ENCODE measurements around the gene MBLAC1.

MBLAC1 gene

DNA sequence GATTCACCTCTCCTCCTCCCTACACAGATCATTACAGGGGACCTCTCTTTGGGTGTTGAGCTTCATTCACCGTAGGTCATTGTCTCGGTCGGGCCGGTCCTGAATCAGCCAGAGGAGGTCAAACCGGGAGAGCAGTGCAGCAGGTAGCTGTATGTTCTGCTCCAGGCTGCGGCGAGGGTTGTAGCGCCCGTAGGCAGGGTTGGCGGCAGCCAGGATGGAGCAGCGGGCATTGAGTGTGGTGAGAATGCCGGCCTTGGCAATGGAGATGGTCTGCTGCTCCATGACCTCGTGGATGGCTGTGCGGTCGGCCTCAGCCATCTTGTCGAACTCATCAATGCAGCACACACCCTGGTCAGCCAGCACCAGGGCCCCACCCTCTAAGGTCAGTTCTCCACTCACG, 31.1 kb upstream of the MBLAC1 start:
- DNase-seq, result no peak

GRCh38 chr7:100098913-100099312, 27.9 kb upstream of the MBLAC1 start:
- DNase-seq, result no peak

GRCh38 chr7:100099452-100099851, 27.3 kb upstream of the MBLAC1 start:
- DNase-seq, result no peak

DNA sequence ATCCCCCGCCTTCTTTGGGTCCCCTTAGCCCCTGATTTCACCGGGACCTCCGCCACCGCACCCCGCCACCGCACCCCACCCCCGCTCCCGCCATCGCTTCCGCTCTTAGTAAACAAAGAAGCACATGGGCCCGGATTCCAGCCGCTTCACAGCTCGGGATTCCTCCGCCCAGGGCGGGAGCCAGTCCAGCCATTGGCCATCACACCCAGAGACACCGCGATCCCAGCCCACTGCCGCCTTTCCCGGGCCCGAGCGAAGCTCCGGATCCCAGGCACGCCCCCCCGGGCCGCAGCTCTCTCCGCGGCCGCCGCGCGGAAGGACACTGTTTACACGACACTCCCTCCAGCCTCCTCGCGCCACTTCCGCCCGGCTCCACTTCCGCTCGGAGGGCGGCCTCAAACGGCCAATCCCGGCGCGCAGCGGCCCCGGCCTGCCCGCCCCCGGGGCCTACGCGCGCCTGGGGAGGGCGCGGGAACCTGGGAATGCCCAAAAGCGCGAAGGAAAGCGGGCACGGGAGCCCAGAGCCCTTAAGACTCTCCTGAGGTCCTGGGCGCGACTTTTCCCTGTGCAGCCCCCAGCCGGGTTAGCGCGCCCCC, 26.2 kb upstream of the MBLAC1 start:
- peak; percentile 98 for DNase-seq

GRCh38 chr7:100101016-100101862, 25.5 kb upstream of the MBLAC1 start, which contains the start of the genes AP4M1 and MCM7:
TSS of gene AP4M1 (plus strand) at chr7:100101643. CDS start at chr7:100101715, 72 bp downstream.
TSS of gene MCM7 (minus strand) at chr7:100101397. CDS start at chr7:100101294, 103 bp downstream.
- DNase-seq, result peak; percentile 100

- no peak for DNase-seq
These were observed 23.6 kb upstream of the MBLAC1 start for GRCh38 chr7:100102950-100103840.

GRCh38 chr7:100105534-100105933, 21.2 kb upstream of the MBLAC1 start:
- no peak for DNase-seq

DNA sequence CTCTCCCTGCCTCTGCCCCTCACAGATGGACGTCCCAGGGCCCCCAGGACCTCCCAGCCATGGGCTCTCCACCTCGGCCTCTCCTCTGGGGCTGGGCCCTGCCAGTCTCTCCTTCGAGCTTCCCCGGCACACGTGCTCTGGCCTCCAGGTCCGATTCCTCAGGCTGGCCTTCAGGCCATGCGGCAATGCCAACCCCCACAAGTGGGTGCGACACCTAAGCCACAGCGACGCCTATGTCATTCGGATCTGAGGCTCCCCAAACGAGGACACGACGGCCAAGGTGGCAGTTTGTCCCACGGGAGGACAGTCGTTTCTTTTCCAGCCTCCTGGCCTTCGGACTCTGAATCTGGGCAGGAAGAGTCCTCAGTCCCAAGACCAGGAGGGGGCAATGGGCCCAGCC, 20.1 kb upstream of the MBLAC1 start:
- DNase-seq, result no peak

GRCh38 chr7:100107125-100107737, 19.5 kb upstream of the MBLAC1 start:
- DNase-seq, result no peak

DNA sequence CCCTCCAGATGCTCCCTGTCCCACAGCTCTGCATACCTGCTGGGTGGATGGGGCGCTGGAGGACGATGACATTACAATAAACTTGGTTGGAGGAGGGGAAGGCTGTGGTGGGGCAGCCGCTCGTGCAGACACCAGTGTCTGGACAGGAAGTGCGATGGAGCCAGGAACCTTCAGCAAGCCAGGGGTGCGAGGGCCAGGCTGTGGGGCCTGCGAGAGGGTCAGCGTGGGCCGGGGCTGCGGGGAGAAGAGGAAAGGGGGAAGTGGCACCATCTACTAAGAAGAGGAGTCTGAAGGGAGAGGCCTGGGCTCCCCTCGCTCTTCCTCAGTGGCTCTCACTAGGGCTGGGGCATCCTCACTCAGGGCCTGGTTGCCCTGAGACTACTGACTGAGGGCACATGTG, 18.9 kb upstream of the MBLAC1 start:
- no peak for DNase-seq

DNA sequence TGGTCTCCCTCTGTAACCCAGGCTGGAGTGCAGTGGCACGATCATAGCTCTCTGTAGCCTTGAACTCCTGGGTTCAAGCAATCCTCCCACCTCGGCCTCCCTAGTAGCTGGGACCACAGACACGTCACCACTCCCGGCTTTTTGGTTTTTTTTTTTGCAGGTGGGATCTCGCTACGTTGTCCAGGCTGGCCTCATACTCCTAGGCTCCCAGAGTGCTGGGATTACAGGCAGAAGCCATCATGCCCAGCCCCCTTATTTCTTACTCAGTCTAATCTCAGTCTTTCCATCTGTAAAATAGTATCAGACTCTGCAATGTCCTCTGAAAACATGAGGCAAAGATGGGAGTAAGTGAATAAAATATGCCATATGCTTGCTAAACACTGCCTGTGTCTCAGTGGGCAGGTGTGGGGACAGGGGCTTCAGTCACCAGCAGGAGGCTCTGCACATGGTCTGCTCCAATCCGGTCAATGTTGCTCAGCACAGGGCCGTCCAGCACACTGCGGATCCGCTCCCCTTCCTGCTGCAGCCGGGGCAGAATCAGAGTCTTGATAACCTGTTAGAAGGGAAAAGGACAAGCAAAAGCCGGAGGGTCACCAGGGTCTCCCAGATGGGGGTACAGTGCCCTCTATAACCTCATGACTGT, 17.1 kb upstream of the MBLAC1 start:
- no peak for DNase-seq

DNA sequence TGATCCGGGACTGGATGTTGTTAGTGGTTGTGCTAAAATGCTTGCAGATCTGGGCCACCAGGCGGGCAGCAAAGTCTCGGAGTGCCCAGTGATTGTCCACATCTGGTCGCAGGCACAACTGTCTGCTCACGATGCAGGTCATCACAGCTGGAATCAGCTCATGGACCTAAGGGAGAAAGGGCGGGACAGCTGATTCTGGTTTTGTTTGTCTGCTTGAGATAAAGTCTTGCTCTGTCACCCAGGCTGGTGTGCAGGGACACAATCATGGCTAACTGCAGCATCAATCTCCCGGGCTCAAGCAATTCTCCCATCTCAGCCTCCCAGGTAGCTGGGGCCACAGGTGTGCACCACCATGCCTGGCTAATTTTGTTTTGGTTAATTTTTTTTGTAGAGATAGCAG, 15.6 kb upstream of the MBLAC1 start:
- no peak for DNase-seq

DNA sequence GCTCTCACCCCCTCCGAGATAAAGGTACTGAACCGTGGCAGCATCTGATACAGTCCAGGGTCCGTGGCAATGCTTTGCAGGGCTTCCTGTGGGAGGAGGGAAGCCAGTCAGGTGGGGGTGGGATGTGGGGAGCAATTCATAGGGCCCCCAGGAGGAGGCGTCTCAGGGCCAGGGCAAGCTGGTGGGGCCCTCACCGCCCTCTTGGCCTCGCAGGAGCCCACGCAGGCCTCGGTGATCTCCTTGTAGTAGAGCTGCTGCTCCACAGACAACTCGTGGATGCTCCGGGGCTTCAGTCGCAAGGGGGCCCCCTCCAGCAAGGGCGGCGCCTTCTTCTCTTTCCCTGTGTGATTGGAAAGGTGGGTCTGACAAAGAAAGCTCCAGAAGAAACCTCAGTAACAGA, 14.9 kb upstream of the MBLAC1 start:
- DNase-seq, result no peak

GRCh38 chr7:100115026-100115425, 11.7 kb upstream of the MBLAC1 start:
- no peak for DNase-seq

- no peak for DNase-seq
These were observed 8.2 kb upstream of the MBLAC1 start for GRCh38 chr7:100118388-100119071.

DNA sequence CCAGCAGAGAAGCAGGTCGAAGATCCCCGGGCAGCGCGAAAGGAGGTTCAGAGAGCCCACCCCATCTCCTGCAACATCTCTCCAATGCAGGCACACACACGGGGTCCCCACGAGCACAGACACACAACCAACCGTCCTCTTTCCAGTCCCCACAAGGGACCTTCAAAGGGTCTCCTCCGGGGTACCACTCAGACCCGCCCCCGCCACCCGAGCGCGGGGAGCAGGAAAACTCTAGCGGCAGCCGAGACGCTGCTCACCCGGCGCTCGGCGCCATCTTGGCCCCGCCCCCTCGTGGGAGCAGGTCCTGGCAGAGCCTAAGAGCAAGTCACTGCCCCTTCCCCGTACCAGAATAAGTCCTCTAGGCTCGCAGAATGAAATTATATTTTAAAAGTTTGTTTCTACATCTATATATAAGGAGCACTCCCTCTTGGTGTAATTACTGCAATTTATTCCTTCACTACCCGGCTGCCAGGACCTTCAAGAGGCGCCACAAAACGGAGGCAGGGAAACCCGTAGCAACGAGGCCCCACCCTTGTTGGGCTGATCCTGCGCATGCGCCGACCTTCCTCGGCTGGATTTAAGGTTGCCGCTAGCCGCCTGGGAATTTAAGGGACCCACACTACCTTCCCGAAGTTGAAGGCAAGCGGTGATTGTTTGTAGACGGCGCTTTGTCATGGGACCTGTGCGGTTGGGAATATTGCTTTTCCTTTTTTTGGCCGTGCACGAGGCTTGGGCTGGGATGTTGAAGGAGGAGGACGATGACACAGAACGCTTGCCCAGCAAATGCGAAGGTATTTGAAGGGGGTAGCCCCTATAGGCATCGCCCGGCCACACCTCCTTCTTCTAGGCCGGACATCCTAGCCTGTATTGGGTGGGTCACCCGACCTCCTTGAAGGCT, 7.4 kb upstream of the MBLAC1 start, which contains the start of the genes CNPY4 and TAF6:
Gene CNPY4 (plus strand): TSS at position 563 of the 898 bp plus-strand sequence. CDS start 111 bp downstream, at position 674.
Gene TAF6 (minus strand): TSS at position 287 of the 898 bp plus-strand sequence. CDS start 5,149 bp downstream, outside the sequence.
- peak; percentile 93 for DNase-seq

DNA sequence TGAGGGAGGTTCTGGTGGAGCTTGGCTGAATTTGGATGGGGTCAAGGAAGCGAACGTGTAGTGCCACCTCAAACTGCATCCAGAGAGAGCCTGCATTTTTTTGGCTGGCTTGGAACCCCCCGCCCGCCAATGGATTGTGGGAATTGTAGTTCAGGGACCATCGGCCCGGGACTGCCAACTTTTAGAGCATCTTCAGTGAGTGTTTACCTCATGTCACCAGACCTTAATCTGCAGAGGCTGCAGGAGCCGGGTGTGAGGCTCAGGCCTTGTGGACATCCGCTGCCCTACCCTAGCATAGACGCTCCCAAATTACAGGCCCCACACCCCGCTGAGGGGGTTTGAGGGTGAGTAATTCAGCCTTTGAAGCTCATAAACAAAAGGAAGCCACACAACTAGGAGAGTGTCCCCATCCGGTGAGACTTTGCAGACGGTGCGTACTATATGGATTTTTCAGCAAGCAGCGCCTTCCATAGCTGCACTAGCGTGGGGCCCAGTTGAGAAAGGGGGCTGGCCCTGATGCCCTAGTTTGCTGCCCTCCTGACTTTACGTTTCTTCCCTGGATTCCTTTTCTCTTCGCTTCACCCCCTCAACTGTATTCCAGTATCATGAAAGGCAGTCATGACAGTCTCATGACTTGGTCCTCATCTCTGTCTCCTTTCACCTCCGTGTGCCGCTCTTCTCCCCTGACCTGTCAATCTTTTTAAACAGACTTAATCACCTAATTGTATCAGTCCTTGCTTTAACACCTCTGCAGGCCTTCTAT, 6.6 kb upstream of the MBLAC1 start:
- DNase-seq, result peak; percentile 71

GRCh38 chr7:100120733-100121036, 6.1 kb upstream of the MBLAC1 start:
- DNase-seq, result no peak

DNA sequence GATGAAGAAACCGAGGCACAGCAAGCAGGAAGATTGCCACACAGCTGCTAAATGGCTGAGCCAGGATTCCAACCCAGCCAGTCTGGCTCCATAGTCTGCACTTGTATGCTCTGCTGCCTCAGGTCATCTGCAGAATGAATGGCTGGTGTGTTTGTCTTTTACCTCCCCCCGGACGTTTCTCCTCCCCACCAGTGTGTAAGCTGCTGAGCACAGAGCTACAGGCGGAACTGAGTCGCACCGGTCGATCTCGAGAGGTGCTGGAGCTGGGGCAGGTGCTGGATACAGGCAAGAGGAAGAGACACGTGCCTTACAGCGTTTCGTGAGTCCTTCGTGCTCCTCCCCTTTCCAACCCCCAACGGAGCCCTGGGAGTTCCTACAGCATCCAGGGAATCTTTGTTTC, 4.7 kb upstream of the MBLAC1 start:
- DNase-seq, result no peak
